C4-2B (cell line): ENCODE data around the gene CNP.

Experiments
- CTCF ChIP-seq: fragments of 450-650 bp; conservative IDR thresholded peaks from 2 replicates; pipeline ENCODE4 v1.5.1; 2017; ENCODE audit warnings: mild to moderate bottlenecking
- ZFX ChIP-seq: fragments of 450-650 bp; IDR thresholded peaks from 2 replicates; pipeline ENCODE4 v1.6.1; 2017

GRCh38 chr17:41932816-41933389 is 33.7 kb upstream of the CNP start:
- TF ChIP-seq CTCF, result no peak
- TF ChIP-seq ZFX, result no peak
